ENCODE data around the gene PIK3R2. TPM values are rescaled to one million over a fixed set of nuclear protein-coding genes. Genes with fewer than 3 reads are reported as not detected.

The PIK3R2 gene
- total RNA-seq, 1 experiment from 2014 or later: 37.6 TPM

GRCh38 chr19:18128044-18128443 lies 24.9 kb upstream of the PIK3R2 start:
- DNase-seq (ENCODE audit: low read depth, low spot score) (no peak), ATAC-seq (no peak)
- BruUV-seq (replicated peaks): no TSS peak
- no peaks in the 10 kb centered on the region for H3K36me3 ChIP-seq (ENCODE audit: control insufficient read depth, insufficient read depth, low read length)
- H3K4me3 ChIP-seq (ENCODE audit: low read depth in 2 of 2, low read length in 2 of 2): no peak overlapping the region
- H3K4me1 ChIP-seq (ENCODE audit: control insufficient read depth, insufficient read depth, low read length): no peaks in the 10 kb centered on the region
- in situ Hi-C loops (cut with HindIII; ENCODE audit: low pct_unique_long_range_greater_than_20kb, low sequenced_read_pairs): no loop called here
- POLR2A ChIA-PET: no interaction called here
- no peaks in the 10 kb centered on the region for H3K27me3 ChIP-seq (ENCODE audit: control insufficient read depth, insufficient read depth, low read length)
- no peak overlapping the region for H3K27ac ChIP-seq (ENCODE audit: low read length)
- CTCF ChIA-PET: no interaction called here
- no peak for TF ChIP-seq TCF7L2 (IDR thresholded peaks at IDR 0.05; ENCODE audit: low read depth, low read length)
- TF ChIP-seq, protein P1, sequence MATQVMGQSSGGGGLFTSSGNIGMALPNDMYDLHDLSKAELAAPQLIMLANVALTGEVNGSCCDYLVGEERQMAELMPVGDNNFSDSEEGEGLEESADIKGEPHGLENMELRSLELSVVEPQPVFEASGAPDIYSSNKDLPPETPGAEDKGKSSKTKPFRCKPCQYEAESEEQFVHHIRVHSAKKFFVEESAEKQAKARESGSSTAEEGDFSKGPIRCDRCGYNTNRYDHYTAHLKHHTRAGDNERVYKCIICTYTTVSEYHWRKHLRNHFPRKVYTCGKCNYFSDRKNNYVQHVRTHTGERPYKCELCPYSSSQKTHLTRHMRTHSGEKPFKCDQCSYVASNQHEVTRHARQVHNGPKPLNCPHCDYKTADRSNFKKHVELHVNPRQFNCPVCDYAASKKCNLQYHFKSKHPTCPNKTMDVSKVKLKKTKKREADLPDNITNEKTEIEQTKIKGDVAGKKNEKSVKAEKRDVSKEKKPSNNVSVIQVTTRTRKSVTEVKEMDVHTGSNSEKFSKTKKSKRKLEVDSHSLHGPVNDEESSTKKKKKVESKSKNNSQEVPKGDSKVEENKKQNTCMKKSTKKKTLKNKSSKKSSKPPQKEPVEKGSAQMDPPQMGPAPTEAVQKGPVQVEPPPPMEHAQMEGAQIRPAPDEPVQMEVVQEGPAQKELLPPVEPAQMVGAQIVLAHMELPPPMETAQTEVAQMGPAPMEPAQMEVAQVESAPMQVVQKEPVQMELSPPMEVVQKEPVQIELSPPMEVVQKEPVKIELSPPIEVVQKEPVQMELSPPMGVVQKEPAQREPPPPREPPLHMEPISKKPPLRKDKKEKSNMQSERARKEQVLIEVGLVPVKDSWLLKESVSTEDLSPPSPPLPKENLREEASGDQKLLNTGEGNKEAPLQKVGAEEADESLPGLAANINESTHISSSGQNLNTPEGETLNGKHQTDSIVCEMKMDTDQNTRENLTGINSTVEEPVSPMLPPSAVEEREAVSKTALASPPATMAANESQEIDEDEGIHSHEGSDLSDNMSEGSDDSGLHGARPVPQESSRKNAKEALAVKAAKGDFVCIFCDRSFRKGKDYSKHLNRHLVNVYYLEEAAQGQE (IDR thresholded peaks at IDR 0.05; ENCODE audit: insufficient read depth in 1 of 2, low read depth in 2 of 2, low read length in 1 of 2): no peak
- TF ChIP-seq POLR2AphosphoS5 (IDR thresholded peaks at IDR 0.05; ENCODE audit: low read depth, low read length): no peak
- TF ChIP-seq, protein P2, sequence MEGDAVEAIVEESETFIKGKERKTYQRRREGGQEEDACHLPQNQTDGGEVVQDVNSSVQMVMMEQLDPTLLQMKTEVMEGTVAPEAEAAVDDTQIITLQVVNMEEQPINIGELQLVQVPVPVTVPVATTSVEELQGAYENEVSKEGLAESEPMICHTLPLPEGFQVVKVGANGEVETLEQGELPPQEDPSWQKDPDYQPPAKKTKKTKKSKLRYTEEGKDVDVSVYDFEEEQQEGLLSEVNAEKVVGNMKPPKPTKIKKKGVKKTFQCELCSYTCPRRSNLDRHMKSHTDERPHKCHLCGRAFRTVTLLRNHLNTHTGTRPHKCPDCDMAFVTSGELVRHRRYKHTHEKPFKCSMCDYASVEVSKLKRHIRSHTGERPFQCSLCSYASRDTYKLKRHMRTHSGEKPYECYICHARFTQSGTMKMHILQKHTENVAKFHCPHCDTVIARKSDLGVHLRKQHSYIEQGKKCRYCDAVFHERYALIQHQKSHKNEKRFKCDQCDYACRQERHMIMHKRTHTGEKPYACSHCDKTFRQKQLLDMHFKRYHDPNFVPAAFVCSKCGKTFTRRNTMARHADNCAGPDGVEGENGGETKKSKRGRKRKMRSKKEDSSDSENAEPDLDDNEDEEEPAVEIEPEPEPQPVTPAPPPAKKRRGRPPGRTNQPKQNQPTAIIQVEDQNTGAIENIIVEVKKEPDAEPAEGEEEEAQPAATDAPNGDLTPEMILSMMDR (IDR thresholded peaks at IDR 0.05): no peak
- TF ChIP-seq SIN3A (IDR thresholded peaks at IDR 0.05; ENCODE audit: borderline replicate concordance, insufficient read depth, low read depth, low read length): no peak
- intact Hi-C loops (cut with micrococcal nuclease; ENCODE audit: unreplicated experiment): no loop called here
- no peaks in the 10 kb centered on the region for H3K9me3 ChIP-seq (ENCODE audit: control insufficient read depth, insufficient read depth, low read depth, low read length)

GRCh38 chr19:18128805-18129204 lies 24.2 kb upstream of the PIK3R2 start:
- Histone ChIP-seq H3K27ac (ENCODE audit: low read length) (no peak overlapping the region), H3K4me1 (ENCODE audit: control insufficient read depth, insufficient read depth, low read length) (no peaks in the 10 kb centered on the region), H3K4me3 (ENCODE audit: low read depth in 2 of 2, low read length in 2 of 2) (no peak overlapping the region), H3K36me3 (ENCODE audit: control insufficient read depth, insufficient read depth, low read length) (no peaks in the 10 kb centered on the region), H3K9me3 (ENCODE audit: control insufficient read depth, insufficient read depth, low read depth, low read length) (no peaks in the 10 kb centered on the region), H3K27me3 (ENCODE audit: control insufficient read depth, insufficient read depth, low read length) (no peaks in the 10 kb centered on the region)
- ChIA-PET POLR2A (no interaction called here), CTCF (no interaction called here)
- intact Hi-C loops (cut with micrococcal nuclease; ENCODE audit: unreplicated experiment): no loop called here
- in situ Hi-C loops (cut with HindIII; ENCODE audit: low pct_unique_long_range_greater_than_20kb, low sequenced_read_pairs): no loop called here
- TF ChIP-seq, protein P1 (IDR thresholded peaks at IDR 0.05; ENCODE audit: insufficient read depth in 1 of 2, low read depth in 2 of 2, low read length in 1 of 2): no peak
- TF ChIP-seq POLR2AphosphoS5 (IDR thresholded peaks at IDR 0.05; ENCODE audit: low read depth, low read length): no peak
- TF ChIP-seq SIN3A (IDR thresholded peaks at IDR 0.05; ENCODE audit: borderline replicate concordance, insufficient read depth, low read depth, low read length): no peak
- TF ChIP-seq, protein P2 (IDR thresholded peaks at IDR 0.05): no peak
- TF ChIP-seq TCF7L2 (IDR thresholded peaks at IDR 0.05; ENCODE audit: low read depth, low read length): no peak
- no TSS peak for BruUV-seq (replicated peaks)
- ATAC-seq (no peak), DNase-seq (ENCODE audit: low read depth, low spot score) (no peak)

Data from Panc1 (cell line).